BJ (cell line): ENCODE results near the gene COMMD2. TPM values are rescaled to one million over a fixed set of nuclear protein-coding genes. Genes with fewer than 3 reads are reported as not detected.

Experiments used
- CTCF ChIA-PET: fragments of 350-600 bp; formaldehyde crosslinking; extraction: SDS; loops from one replicate; lab custom pipeline; 2021; ENCODE audit warnings: antibody characterized with exemption, inconsistent platforms; lab: Yijun Ruan, JAX
- POLR2A ChIA-PET: fragments of 300-600 bp; sonication (Branson Sonifier 250); formaldehyde crosslinking; extraction: SDS; loops from one replicate; lab custom pipeline; 2021; ENCODE audit warnings: antibody characterized with exemption; lab: Charles Lee
- DNase-seq: peaks from one replicate; pipeline ENCODE4 v3.0.0-alpha.2; 2011; ENCODE audit warnings: low read depth
- H3K27me3 ChIP-seq: 2 replicates; pipeline ENCODE4 v1.6.0; 2011; ENCODE audit warnings: low read length; ENCODE audit not compliant: control insufficient read depth, insufficient read depth
- H3K36me3 ChIP-seq: 2 replicates; pipeline ENCODE4 v1.5.1; 2011; ENCODE audit warnings: low read length; ENCODE audit not compliant: control insufficient read depth, insufficient read depth
- H3K4me3 ChIP-seq: 2 replicates; pipeline ENCODE4 v1.5.1; 2011; ENCODE audit warnings: low read depth, mild to moderate bottlenecking, control low read depth, low read length
- CTCF ChIP-seq: IDR thresholded peaks from 2 replicates; pipeline ENCODE4 v1.5.1; 2011; ENCODE audit warnings: low read depth, mild to moderate bottlenecking, control low read depth, inconsistent platforms, low read length, moderate library complexity; ENCODE audit not compliant: insufficient read depth
- polyA plus RNA-seq: library from polyadenylated mRNA; depleted of rRNA; stranded (reverse); fragments of >200 nt; gene quantifications from 2 replicates; pipeline ENCODE4 v1.2.3, GENCODE V29; 2011

Gene COMMD2
- polyA plus RNA-seq, 1 experiment, result 31.2 TPM

- POLR2A ChIA-PET, result no interaction called here
- no peak for DNase-seq
- Histone ChIP-seq H3K36me3 (no peaks in the 10 kb centered on the region), H3K4me3 (no peak overlapping the region), H3K27me3 (no peaks in the 10 kb centered on the region)
- CTCF ChIA-PET, result interaction anchor here (0.6 to 1.5 kb wide), 2 partner anchors 183 to 201 kb away, joined by 3 to 6 read pairs; no protein-coding TSS in a partner anchor
- no peak for TF ChIP-seq CTCF
Observed at GRCh38 chr3:149713730-149714654, 38.3 kb downstream of the COMMD2 start.

GRCh38 chr3:149706905-149707304 lies 45.4 kb downstream of the COMMD2 start:
- no peaks in the 10 kb centered on the region for H3K27me3 ChIP-seq
- TF ChIP-seq CTCF, result no peak
- no peak overlapping the region for H3K4me3 ChIP-seq
- H3K36me3 ChIP-seq, result no peaks in the 10 kb centered on the region
- ChIA-PET POLR2A (interaction anchor here (0.6 kb wide), 1 partner anchor 50 kb away, joined by 5 read pairs; no protein-coding TSS in a partner anchor), CTCF (interaction anchor here (5.1 kb wide), 1 partner anchor 10 kb away, joined by 25 read pairs; no protein-coding TSS in a partner anchor)
- DNase-seq, result no peak

GRCh38 chr3:149705416-149705815 lies 46.9 kb downstream of the COMMD2 start:
- no peaks in the 10 kb centered on the region for H3K36me3 ChIP-seq
- POLR2A ChIA-PET, result interaction anchor here (0.7 kb wide), 1 partner anchor 31 kb away, joined by 6 read pairs; no protein-coding TSS in a partner anchor
- DNase-seq, result no peak
- TF ChIP-seq CTCF, result no peak
- no peaks in the 10 kb centered on the region for H3K27me3 ChIP-seq
- no peak overlapping the region for H3K4me3 ChIP-seq
- CTCF ChIA-PET, result interaction anchor here (0.7 to 5.1 kb wide), 6 partner anchors 12 to 191 kb away, joined by 3 to 25 read pairs (median 3); no protein-coding TSS in a partner anchor

GRCh38 chr3:149703466-149703865 lies 48.8 kb downstream of the COMMD2 start:
- H3K4me3 ChIP-seq, result no peak overlapping the region
- ChIA-PET POLR2A (interaction anchor here (0.6 kb wide), 1 partner anchor 100 kb away, joined by 20 read pairs; no protein-coding TSS in a partner anchor), CTCF (interaction anchor here (0.6 to 5.1 kb wide), 5 partner anchors 14 to 191 kb away, joined by 3 to 25 read pairs (median 4); no protein-coding TSS in a partner anchor)
- H3K27me3 ChIP-seq, result no peaks in the 10 kb centered on the region
- no peak for TF ChIP-seq CTCF
- no peaks in the 10 kb centered on the region for H3K36me3 ChIP-seq
- DNase-seq, result peak; percentile 15
